Choroid plexus epithelial cell (primary cell): ENCODE data around the gene FANCI.

Experiments
- DNase-seq: peaks from one replicate; pipeline ENCODE4 v3.0.0-alpha.2; 2010; ENCODE audit warnings: low read depth
- H3K4me3 ChIP-seq: 2 replicates; pipeline ENCODE4 v1.5.1; 2011; ENCODE audit warnings: low read depth, mild to moderate bottlenecking, control low read depth, low read length, moderate library complexity
- CTCF ChIP-seq: conservative IDR thresholded peaks from 2 replicates; pipeline ENCODE4 v1.5.1; 2011; ENCODE audit warnings: low read depth, mild to moderate bottlenecking, control low read depth, inconsistent platforms, low read length, moderate library complexity

Gene FANCI

GRCh38 chr15:89365462-89366065 lies 121.8 kb downstream of the FANCI start:
- TF ChIP-seq CTCF: no peak
- no peak overlapping the region for H3K4me3 ChIP-seq
- no peak for DNase-seq
